ENCODE results near the gene KLHL17. TPM values are rescaled to one million over a fixed set of nuclear protein-coding genes. Genes with fewer than 3 reads are reported as not detected.

The KLHL17 gene
- total and polyA plus RNA-seq, 9 of the 15 experiments (the other 6 are each of a cell fraction or from before 2014, with no cell fraction given), result 0.14 to 84.8 (median 13.0) TPM

- TF ChIP-seq ZNF398 (CRISPR knock-in tag; IDR thresholded peaks at IDR 0.05) (no peak), MLX (CRISPR knock-in tag; conservative IDR thresholded peaks at IDR 0.05) (no peak), PHF8 (IDR thresholded peaks at IDR 0.05; ENCODE audit: borderline replicate concordance, low read length) (0 out of 2 replicates have a peak, but pooled peaks have one; percentile 15), ZNF436 (CRISPR knock-in tag; IDR thresholded peaks at IDR 0.05) (peak; percentile 68), REST (IDR thresholded peaks at IDR 0.05; ENCODE audit: borderline replicate concordance) (no peak), REST (CRISPR knock-in tag; IDR thresholded peaks at IDR 0.05; ENCODE audit: low read depth) (no peak), ILK (tag; IDR thresholded peaks at IDR 0.05; ENCODE audit: borderline replicate concordance, low read depth) (no peak), NKRF (IDR thresholded peaks at IDR 0.05; ENCODE audit: borderline replicate concordance) (no peak), ARID3A (IDR thresholded peaks at IDR 0.05; ENCODE audit: borderline replicate concordance, low read depth, low read length) (no peak), KHSRP (IDR thresholded peaks at IDR 0.05) (no peak), ZNF347 (CRISPR knock-in tag; IDR thresholded peaks at IDR 0.05; ENCODE audit: low read depth) (no peak), SMAD4 (CRISPR knock-in tag; conservative IDR thresholded peaks at IDR 0.05) (peak; percentile 67)
Observed at GRCh38 chr1:999725-1000356, 39.5 kb downstream of the KLHL17 start, which contains the start of gene HES4 (continued).
